Measurements from ENCODE around the gene MIB2.
"Not testable (repeated sequence)": the region's sequence is repeated elsewhere in the genome, so short reads cannot be mapped to it uniquely, and the experiment has no call there.

DNA sequence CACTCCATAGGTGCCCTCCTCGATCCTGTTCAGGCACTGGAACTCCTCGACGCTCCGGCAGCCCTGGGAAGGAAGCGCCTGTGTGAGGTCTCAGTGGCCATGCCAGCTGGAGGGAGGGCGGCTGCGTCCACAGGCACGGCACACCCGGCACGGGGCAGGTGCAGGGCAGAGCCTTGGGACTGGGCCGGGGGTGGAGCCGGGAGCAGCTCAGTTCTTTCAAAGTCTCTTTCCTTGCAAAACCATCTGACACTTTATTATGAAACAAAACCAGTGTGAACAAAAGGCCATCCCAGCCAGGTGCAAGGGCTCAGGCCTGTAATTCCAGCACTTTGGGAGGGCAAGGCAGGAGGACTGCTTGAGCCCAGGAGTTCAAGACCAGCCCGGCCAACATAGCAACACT lies 23.2 kb downstream of the MIB2 start:
- TF ChIP-seq, protein P1, sequence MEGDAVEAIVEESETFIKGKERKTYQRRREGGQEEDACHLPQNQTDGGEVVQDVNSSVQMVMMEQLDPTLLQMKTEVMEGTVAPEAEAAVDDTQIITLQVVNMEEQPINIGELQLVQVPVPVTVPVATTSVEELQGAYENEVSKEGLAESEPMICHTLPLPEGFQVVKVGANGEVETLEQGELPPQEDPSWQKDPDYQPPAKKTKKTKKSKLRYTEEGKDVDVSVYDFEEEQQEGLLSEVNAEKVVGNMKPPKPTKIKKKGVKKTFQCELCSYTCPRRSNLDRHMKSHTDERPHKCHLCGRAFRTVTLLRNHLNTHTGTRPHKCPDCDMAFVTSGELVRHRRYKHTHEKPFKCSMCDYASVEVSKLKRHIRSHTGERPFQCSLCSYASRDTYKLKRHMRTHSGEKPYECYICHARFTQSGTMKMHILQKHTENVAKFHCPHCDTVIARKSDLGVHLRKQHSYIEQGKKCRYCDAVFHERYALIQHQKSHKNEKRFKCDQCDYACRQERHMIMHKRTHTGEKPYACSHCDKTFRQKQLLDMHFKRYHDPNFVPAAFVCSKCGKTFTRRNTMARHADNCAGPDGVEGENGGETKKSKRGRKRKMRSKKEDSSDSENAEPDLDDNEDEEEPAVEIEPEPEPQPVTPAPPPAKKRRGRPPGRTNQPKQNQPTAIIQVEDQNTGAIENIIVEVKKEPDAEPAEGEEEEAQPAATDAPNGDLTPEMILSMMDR (IDR thresholded peaks at IDR 0.05; ENCODE audit: borderline replicate concordance, extremely low read depth, low read length, poor library complexity, severe bottlenecking): not testable (repeated sequence)
- not testable (repeated sequence) for TF ChIP-seq EZH2 (IDR thresholded peaks at IDR 0.05; ENCODE audit: borderline replicate concordance, low read depth, low read length, severe bottlenecking)

All from DND-41 (cell line).